Fibroblast of peridontal ligament (primary cell): Measurements from ENCODE around the gene GHR.

Experiments used
- DNase-seq: peaks from one replicate; pipeline ENCODE4 v3.0.0-alpha.2; 2010; ENCODE audit errors: extremely low read depth

The GHR gene

DNA sequence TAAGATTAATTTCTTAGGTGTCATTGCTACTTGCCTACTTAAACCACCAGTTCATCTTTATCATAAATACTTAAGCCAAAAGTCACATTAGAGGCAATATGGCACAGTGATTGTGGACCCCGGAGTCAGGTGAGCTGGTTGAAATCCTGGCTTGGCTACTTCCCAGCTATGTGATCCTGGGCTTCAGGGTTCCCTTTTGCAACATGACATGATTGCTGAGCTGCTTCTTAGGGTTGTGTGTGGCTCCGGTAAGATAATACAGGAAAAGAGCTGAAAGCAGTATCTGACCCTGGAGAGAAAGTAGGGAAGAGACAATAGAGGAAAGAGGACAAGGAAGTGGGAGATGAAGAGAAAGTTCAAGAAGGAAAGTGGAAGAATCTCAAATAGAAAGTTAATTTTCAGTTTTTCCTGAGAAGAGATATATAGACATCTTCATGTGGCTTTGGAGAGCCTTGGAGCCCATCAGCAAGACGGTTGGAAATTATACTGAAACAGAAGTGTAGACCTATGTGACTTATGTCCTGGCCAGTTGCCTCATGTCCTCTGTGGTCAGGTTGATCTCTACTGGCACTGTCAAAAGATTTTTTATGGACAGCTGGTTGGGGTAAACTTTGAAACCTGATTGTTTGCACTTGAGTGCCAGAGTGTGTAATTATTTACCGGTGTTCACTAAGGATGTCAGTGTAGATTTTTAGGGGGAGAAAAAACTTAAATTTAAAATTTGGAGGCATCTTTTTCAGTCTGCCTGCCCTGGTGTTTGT, 93.2 kb downstream of the GHR start:
- no peak for DNase-seq

DNA sequence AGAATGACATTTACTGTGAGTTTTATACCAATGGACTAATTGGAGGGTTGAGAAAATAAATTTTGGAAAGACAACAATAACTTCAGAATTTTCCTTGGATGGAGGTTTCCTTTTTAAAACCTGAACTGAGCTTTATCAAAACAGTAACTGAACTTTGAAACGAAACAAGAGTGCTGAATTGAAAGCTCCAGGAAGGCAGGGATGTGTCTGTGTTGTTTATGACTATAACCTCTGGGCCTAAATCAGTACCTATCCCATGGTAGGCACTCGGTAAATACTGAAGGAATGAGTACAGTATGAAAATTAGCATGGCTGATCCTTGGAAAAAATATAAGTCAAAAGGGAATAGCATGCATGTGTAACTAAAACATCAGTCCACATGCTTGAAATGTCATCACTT, 93.9 kb downstream of the GHR start:
- DNase-seq, result no peak

DNA sequence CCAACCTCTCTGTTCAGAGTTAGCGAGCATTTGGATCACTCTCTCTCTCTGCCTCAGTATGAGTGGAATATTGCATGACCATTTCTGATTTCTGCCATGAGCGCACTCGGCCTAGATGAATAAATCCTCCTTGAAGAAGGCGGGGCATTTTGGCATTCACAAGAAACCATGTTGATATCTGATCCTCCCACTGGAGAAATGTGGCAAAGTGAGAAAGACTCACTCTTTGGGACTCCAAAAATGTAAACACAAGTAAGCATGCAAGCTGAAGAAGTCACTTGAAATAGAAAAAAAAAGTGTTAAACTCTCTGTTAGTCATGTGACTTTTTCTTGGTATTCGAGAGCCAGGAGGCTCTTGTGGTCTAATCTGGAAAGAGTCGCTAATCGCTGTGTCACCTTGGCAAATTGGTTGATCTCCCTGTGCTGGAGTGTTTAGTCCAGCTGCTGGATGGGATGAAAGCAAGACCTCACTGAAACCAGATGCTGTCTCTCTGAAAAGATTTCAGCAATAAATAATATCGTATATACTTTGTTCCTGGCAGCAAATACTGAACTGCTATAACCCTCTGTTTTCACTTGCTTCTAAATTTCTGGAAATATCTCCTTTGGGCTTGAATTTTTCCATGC, 95.5 kb downstream of the GHR start:
- DNase-seq, result no peak

DNA sequence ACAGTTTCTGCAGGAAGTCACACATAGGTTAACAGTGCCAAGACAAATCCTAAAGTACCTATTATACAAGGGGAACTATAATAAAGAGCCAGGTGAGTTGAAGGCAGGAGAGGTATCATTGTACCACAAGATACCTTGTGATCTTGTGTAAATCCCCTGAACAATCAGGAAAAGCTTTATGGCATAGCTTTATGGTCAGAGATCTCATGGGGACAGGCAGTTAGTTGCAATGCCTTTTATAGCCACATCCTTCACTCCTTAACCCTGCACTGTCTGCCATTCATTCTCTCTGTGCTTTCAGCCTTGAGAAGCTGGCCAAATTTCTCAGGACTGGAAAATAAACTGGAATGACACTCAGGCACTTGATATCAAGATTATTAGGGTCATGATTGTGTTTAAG, 97.0 kb downstream of the GHR start:
- DNase-seq, result no peak

GRCh38 chr5:42520957-42521356, 97.7 kb downstream of the GHR start:
- no peak for DNase-seq

- no peak for DNase-seq
These were observed 98.2 kb downstream of the GHR start for GRCh38 chr5:42521406-42521805.

DNA sequence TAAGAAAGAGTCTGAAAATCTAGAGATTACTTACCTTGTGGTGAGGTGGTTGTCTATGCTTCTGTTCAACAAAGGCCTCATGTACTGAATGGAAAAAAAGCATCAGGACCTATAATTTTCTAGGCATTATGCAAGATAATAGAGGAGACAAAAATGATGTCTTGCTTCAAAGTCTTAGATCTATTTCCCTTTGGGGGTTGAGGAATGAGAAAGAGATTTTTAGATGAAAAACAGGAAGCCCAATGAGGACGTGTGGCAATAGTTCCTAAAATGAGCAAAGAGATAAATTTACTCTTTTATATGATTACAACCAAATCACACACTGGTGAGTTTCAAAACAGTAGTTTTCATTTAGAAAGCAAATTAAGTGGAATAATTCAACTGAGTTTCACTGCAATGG, 99.5 kb downstream of the GHR start:
- no peak for DNase-seq

- no peak for DNase-seq
These were observed 102.9 kb downstream of the GHR start for GRCh38 chr5:42526179-42526578.

GRCh38 chr5:42531611-42532010, 108.4 kb downstream of the GHR start:
- no peak for DNase-seq

DNA sequence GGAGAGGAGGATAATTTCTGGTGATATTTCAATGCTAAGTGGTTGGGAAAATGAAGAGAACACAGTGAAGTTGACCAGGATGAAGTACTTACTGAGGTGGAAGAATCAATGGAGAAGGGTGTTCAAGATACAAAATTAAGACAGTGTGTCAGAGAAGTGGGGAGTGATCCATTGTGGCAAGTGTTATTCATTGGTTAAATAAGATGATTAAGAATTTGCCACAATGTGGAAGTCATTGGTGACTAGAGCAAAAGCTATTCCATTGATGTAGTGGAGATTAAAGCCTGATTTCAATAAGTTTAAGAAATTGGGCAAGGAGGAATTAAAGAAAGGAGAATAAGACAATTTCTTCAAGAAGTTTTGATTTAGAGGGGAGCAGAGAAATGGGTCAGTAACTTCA, 118.9 kb downstream of the GHR start:
- no peak for DNase-seq

DNA sequence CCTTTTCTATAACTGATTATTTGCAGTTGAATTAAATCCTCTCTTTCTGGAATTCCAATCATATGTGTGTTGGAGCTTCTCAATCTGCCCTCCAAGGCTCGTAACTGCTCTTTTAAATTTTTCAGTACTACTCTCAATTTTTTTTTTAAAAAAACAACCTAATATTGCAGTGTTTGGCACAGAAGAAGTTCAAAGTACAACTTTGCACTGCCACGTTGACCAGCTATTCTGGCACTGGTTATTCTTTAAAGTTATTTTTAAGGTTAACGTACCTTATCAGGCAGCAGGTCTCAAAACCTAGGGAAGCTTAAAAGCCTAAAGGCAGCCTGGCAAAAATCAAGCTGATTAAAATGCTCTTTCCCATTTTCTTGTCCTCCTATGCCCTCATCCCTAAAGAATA, 120.5 kb downstream of the GHR start:
- no peak for DNase-seq

GRCh38 chr5:42545038-42545437, 121.8 kb downstream of the GHR start:
- DNase-seq, result no peak

DNA sequence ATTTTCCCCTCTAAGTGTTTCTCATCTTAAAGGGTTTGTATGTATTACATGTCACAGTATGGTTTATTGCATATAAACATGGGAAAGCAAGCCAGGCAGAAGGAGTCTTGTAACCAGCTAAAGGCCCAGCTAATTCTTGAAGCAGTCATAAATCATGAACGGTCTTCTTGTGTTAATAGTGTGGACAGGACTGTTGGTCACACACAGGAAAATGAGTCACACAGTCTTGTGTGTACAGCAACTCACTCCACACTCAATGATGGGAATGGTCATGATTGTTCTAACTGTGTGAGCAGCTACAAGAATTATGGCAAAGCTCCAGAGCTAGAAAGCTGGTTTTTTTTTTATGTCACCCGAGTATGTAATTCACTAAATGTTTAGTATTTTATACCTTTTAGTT, 123.9 kb downstream of the GHR start:
- no peak for DNase-seq

DNA sequence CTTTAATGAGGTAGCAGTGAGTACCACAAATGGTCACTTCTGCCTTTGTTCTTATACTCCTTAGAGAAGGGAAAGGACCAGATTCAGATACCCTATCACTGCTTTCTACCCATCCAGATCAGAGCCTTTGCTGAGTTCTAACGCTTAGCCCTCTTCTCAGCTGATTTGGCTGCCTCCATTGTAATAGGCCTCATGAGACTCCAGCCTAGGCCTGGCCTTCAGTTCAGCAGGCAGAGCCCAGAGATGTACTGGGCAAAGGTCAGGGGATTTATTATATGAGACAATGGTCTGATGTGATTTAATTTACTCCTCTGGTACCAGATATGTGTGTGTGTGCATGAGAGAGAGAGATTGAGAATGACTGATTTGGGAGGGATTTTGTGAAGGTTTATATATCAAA, 124.7 kb downstream of the GHR start:
- no peak for DNase-seq

GRCh38 chr5:42552597-42552996, 129.4 kb downstream of the GHR start:
- DNase-seq, result no peak

- DNase-seq, result no peak
These were observed 130.2 kb downstream of the GHR start for GRCh38 chr5:42553461-42553860.

- DNase-seq, result no peak
These were observed 131.8 kb downstream of the GHR start for GRCh38 chr5:42555010-42555409.

DNA sequence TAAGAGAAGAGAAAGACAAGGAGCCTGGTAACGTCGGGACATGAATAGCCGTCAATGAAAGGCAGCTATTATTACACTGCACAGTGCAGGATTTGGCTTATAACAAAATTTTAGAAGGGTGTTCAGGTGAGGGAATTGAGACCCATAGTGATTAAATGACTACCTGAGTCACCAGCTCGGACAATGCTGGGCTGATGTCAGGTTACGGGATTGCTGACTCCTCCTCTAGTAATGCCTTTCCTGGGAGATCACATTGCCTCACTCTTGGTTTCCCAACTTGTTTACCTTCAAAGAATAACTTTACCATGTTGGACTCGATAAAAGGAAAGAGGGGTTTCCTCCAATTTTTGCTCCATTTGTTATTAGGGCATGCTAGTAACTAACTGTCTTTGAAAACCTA, 132.6 kb downstream of the GHR start:
- DNase-seq, result no peak

DNA sequence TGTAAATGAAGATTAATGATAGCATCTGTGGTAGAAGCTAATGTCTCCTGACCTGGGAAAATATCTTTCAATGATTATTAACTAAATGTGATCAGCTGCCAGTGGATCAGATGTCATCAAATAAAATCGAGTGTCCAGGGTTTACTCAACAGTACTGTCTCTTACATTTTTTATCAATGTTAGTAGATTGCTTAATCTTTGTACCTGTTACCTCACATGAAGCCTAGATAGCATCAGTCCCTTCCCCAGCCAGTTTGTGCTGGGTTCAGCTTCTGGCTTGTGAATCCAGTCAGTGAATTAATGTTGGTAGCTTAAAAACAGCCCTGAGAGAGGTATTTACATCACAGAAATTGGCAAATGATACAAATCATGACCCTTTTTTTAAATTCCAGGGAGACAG, 134.4 kb downstream of the GHR start:
- DNase-seq, result no peak

DNA sequence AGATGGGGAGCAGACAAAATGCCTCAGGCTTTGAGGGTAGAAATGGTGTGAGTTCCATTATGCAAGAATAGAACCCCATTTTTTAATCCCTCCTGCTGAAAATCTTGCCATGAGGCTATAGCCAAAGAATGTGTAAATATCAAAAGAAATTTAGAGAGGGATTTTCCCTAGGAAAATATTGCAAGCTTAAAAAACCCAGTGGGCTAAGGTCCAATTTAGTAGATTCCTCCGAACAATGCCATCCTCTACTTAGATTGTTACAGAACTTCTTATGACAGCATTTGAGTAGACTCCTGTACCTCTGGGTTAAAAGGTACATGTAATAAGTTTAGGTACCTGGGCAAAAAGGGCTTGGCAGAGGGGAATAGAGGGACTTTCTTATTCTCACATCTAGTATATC, 138.4 kb downstream of the GHR start:
- DNase-seq, result no peak

DNA sequence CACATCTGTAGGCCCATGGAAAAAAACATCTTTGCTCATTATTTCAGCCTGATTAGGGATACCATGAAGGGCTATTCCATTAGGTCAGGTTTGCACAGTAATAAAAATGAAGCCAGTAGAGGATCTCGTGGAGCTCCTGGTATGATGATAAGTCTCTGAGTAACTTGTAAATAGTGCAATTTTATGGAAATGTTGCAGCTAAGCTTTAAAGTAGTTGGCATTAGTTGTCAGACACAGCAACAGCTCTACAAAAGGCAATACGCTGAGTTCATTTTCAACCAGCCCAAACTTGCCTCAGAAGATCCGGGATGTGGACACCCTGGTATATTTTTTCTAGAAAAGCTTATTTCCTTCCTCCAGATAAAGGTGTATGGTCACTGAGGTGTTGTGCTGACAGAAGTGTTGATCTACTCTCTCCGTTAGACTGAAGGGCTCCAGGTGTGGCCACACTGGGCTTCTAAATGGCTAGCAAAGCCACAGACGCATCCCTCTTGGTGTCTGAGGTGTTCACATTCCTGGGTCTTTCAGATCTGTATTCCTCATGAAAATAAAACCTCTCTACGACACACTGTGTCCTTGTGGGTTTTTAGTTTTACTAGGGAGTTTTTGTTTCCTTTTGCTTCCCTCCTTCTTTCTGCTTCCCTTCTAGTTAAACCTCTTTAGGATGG, 141.6 kb downstream of the GHR start:
- DNase-seq, result no peak

DNA sequence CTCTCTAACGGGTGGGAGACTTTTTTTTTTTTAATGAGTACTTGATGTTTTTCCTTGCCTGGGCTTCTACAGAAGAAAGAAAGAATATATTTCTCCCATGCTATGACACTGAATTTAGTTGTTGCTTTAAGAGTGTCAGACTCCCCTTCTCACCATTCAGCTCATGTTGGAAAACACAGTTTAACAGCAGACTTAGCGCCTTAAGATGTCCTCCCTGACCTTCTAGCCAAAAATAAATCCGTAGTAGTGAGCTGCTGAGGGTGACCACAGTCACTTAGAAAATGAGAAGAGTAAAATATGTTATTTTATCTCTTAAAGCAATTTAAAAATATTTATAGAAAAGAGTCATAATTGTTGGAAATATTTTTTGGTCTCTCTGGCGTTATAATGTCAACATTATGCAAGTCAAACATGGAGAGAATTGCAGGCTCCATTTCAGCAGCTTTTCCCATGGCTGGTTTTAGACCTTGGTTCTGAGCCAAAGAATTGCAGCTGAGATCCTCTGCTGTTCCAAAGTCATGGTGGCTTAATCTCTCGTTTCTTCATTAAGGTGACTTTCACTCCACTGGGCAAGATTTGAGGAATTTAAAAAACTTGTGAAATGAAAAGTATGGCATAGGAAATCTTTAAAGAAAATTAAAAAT, 143.5 kb downstream of the GHR start:
- DNase-seq, result peak; percentile 11

DNA sequence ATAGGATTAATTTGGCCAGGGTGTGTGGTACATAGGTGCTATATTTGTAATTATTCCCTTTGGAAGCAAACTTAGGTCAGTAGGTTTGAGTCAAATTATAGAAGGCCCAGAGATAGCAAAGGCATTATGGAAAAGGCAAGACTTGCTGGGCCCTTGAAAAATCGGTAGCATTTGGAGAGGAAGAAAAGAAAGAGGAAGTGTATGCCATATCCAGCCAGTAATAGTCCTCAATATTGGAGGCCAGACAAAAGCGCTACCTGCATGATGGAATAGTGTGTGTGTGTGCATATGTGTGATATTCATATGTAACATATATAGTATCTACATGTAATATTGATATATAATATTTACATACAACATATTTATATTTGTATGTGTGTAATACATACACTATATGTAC, 146.1 kb downstream of the GHR start:
- no peak for DNase-seq
